Left colon (tissue), 2 donors: ENCODE measurements around the gene PPP1R9B. TPM values are rescaled to one million over a fixed set of nuclear protein-coding genes. Genes with fewer than 3 reads are reported as not detected.

ENCODE experiments used
- ATAC-seq: fragments of 200-7000 bp; cut with Tn5 transposase; one replicate; pipeline ENCODE4 v1.9.1; 2020; ENCODE audit warnings: mild to moderate bottlenecking, moderate library complexity
- DNase-seq, 2 donors: peaks; one replicate each; pipeline ENCODE4 v3.0.0-alpha.2; 2020
- intact Hi-C, 2 donors: fragments of 100-400 bp; cut with DNase I in 1 of 2; cut with micrococcal nuclease in 1 of 2; formaldehyde crosslinking; loops; one replicate each; pipeline versions ENCODE4 v1.11.2 to v1.14.0; 2022; cut with DNase I, micrococcal nuclease
- total RNA-seq, 2 donors: library from RNA; stranded (reverse); fragmentation: NEBNext Ultra II Directional; extraction: Animal tissue kit (Norgen Biotek cat#: 25700); gene quantifications; one replicate each; pipeline ENCODE4 v1.2.1, GENCODE V29; 2021
- donor health status: DM: no; HTN: no; CAD: no.
- donor health status: DM: yes; HTN: yes; CAD: no.

PPP1R9B gene
- total RNA-seq, 2 donors from 2014 or later = 30.6 to 34.3 TPM

DNA sequence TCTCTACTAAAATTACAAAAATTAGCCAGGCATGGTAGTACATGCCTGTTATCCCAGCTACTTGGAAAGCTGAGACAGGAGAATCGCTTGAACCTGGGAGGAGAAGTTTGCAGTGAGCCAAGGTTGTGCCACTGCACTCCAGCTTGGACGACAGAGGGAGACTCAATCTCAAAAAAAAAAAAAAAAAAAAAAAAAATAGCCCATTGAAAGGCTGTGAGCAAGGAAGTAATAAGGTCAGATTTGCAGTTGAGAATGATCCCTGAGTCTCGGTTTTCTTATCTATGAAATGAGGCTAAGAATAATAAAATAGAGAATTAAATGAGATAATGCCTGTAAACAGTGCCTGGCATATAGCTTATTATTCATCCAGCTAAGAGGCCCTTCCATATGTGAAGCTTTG, 56.7 kb downstream of the PPP1R9B start:
- ATAC-seq (no peak), DNase-seq (no peak)
- intact Hi-C loops = loop anchor here in 1 of 2 donors (10.0 kb wide), 1 partner anchor 201 kb away; no protein-coding TSS in a partner anchor

GRCh38 chr17:50093246-50093645, 57.2 kb downstream of the PPP1R9B start:
- DNase-seq (no peak), ATAC-seq (no peak)
- intact Hi-C loops = loop anchor here in 1 of 2 donors (10.0 kb wide), 1 partner anchor 202 kb away; no protein-coding TSS in a partner anchor

- intact Hi-C loops = loop anchor here in 1 of 2 donors (10.0 kb wide), 1 partner anchor 203 kb away; no protein-coding TSS in a partner anchor
- ATAC-seq = no peak
These were observed 58.6 kb downstream of the PPP1R9B start for GRCh38 chr17:50091918-50092285.

GRCh38 chr17:50090971-50091917, 59.2 kb downstream of the PPP1R9B start:
- intact Hi-C loops = loop anchor here in 1 of 2 donors (10.0 kb wide), 1 partner anchor 204 kb away; no protein-coding TSS in a partner anchor
- DNase-seq = no peak
- no peak for ATAC-seq

More at GRCh38 chr17:50091918-50092285, 58.6 kb downstream of the PPP1R9B start:
- no peak for DNase-seq

GRCh38 chr17:50090071-50090470, 60.4 kb downstream of the PPP1R9B start:
- DNase-seq = no peak
- ATAC-seq = no peak
- intact Hi-C loops = loop anchor here in 1 of 2 donors (10.0 kb wide), 1 partner anchor 205 kb away; no protein-coding TSS in a partner anchor

- intact Hi-C loops = no loop called here
- ATAC-seq (no peak), DNase-seq (no peak)
These were observed 61.3 kb downstream of the PPP1R9B start for GRCh38 chr17:50088952-50089825.

DNA sequence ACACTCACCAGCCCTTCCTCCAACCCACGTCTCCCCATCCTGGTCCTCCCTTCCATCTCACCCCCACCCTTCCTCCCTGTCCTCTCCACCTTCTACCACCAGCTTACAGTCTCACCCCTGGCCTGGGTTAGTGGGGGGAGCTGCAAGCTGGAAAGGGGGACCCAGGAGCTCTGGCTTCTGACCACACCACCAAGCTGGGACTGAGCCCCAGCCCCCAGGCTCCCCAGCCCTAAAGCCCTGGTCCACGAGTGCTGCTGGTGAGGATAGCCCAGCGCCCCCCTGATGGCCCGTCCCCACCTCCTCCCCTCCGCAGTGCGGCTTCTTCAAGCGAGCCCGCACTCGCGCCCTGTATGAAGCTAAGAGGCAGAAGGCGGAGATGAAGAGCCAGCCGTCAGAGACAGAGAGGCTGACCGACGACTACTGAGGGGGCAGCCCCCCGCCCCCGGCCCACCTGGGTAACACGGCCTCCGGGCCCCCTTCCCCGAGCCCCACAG, 62.5 kb downstream of the PPP1R9B start:
- no peak for ATAC-seq
- no peak for DNase-seq
- intact Hi-C loops = loop anchor here in 1 of 2 donors (2.0 kb wide), 1 partner anchor 61 kb away; no protein-coding TSS in a partner anchor

DNA sequence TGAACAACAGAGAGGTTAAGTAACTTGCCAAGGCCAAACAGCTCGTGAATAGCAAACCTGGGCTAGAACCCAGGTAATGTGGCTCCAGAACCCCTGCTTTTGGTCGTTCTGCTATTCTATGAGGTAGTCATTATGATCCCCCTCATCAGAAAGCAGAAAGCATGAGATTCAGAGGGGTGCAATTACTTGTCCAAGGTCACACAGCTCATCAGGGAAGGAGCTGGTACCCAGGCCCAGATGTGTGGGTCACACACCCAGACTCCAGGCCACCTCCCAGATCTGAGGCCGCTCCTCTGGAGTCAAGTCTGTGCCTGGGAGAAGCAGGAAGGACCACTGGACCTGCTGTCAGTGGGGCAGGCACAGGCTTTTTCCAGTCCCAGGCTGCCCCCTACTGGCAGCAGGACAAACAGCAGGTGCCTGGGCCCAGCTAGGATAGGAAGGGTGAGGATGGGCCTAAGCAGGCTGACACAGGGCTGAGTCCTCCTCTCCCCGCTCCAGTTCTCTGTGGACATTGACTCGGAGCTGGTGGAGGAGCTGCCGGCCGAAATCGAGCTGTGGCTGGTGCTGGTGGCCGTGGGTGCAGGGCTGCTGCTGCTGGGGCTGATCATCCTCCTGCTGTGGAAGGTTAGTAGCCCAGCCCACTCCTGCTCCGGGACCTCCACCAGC, 63.1 kb downstream of the PPP1R9B start:
- intact Hi-C loops = loop anchor here in 1 of 2 donors (2.0 kb wide), 1 partner anchor 61 kb away; no protein-coding TSS in a partner anchor
- peak; percentile 77 for ATAC-seq
- DNase-seq = peak; percentile 58 to 69

Other genes with a start within 250 kb of the PPP1R9B start
- under 1 TPM in 1 of 2 donors, not detected in 1; 0.20 TPM for gene DLX4, start 181.5 kb downstream of the PPP1R9B start, total RNA-seq
- not detected for gene DLX3, start 155.5 kb downstream of the PPP1R9B start, total RNA-seq
- gene ITGA3, start 94.6 kb downstream of the PPP1R9B start, total RNA-seq = 100 to 1,000 TPM; 130 to 170 TPM
- 10 to 100 TPM; 59.5 to 71.4 TPM for gene PDK2, start 55.3 kb downstream of the PPP1R9B start, total RNA-seq
- under 1 TPM; 0.70 to 0.92 TPM for gene SAMD14, start 20.5 kb downstream of the PPP1R9B start, total RNA-seq
- gene SGCA, start 15.3 kb upstream of the PPP1R9B start, total RNA-seq = 1 to 10 TPM in 1 of 2 donors, under 1 TPM in 1; 0.31 to 4.7 TPM
- 10 to 100 TPM; 33.5 to 91.9 TPM for gene COL1A1, start 51.0 kb upstream of the PPP1R9B start, total RNA-seq
- gene TMEM92, start 123.8 kb upstream of the PPP1R9B start, total RNA-seq = 1 to 10 TPM; 3.4 to 9.4 TPM
- gene XYLT2, start 195.4 kb upstream of the PPP1R9B start, total RNA-seq = 10 to 100 TPM; 18.1 to 20.2 TPM
- 10 to 100 TPM; 73.4 to 85.4 TPM for gene MRPL27, start 222.5 kb upstream of the PPP1R9B start, total RNA-seq
- 1 to 10 TPM in 1 of 2 donors, under 1 TPM in 1; 0.61 to 1.9 TPM for gene EME1, start 222.6 kb upstream of the PPP1R9B start, total RNA-seq
- gene LRRC59, start 246.8 kb upstream of the PPP1R9B start, total RNA-seq = 100 to 1,000 TPM; 113 to 155 TPM